ENCODE data around the gene CDK15.

The CDK15 gene

DNA sequence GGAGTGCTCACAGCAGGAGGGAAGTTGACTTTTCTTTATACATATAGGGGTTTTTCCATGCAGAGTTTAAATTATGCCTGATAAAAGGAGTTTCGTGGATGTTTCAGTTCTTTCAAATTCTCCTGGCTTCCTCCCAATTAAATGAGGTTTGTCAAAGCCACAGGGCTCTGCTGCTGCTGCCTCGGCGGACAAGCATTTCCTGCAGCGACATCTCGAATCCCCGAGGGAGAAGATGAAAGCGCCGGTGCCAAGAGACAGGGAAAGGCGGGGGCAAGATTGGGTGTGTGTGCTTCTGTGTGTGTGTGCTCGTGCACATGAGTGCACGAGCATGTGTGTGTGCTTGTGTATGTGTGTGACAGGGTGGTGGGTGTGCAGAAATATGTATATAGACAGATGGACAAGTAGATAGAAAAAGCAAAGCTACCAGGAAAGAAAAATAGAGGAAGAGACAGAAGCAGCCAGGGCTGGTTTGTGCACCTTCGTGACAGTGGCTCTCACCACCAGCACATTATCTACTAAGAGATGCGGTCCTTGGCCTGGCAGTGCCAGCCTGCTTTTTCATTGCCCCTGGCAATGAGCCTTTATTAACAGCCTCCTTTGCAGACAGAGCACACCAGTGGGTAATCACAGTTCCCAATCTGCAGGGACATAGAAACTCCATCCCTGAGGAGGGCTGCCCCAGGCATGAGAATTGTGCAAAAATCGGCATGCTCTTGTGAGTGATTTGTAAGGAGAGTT lies 76.2 kb downstream of the CDK15 start (continued):
- no peak for TF ChIP-seq ZNF280D (tag by site-specific recombination; IDR thresholded peaks at IDR 0.05)
- TF ChIP-seq ELK4 (IDR thresholded peaks at IDR 0.05; ENCODE audit: borderline replicate concordance, low read depth, low read length) = no peak
- TF ChIP-seq OSR2 (tag by site-specific recombination; IDR thresholded peaks at IDR 0.05) = peak; percentile 70
- TF ChIP-seq ZNF121 (tag by site-specific recombination; IDR thresholded peaks at IDR 0.05) = no peak
- TF ChIP-seq ZBTB17 (tag by site-specific recombination; IDR thresholded peaks at IDR 0.05) = peak; percentile 50; the same call in 1 of the 2 replicates
- TF ChIP-seq, protein P1, sequence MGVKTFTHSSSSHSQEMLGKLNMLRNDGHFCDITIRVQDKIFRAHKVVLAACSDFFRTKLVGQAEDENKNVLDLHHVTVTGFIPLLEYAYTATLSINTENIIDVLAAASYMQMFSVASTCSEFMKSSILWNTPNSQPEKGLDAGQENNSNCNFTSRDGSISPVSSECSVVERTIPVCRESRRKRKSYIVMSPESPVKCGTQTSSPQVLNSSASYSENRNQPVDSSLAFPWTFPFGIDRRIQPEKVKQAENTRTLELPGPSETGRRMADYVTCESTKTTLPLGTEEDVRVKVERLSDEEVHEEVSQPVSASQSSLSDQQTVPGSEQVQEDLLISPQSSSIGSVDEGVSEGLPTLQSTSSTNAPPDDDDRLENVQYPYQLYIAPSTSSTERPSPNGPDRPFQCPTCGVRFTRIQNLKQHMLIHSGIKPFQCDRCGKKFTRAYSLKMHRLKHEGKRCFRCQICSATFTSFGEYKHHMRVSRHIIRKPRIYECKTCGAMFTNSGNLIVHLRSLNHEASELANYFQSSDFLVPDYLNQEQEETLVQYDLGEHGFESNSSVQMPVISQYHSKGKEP (tag by site-specific recombination; IDR thresholded peaks at IDR 0.05) = peak; percentile 98

- ChIA-PET CTCF (no interaction called here), POLR2A (interaction anchor here (0.6 kb wide), 1 partner anchor 23 kb away, joined by 3 read pairs; no protein-coding TSS in a partner anchor)
- Histone ChIP-seq H3K4me3 (ENCODE audit: low read depth, low read length) (no peak overlapping the region), H3K36me3 (ENCODE audit: control insufficient read depth in 2 of 2, insufficient read depth in 1 of 2, low read length in 2 of 2) (no peaks in the 10 kb centered on the region), H3K4me1 (ENCODE audit: control insufficient read depth, insufficient read depth, low read length) (peaks cover 33% of the 10 kb centered on the region), H3K9me3 (ENCODE audit: control insufficient read depth, insufficient read depth, low read depth, low read length) (no peaks in the 10 kb centered on the region), H3K27ac (ENCODE audit: extremely low read depth, low read depth, low read length) (no peak overlapping the region; the same call in 1 of the 2 replicates)
- TF ChIP-seq ZNF274 (IDR thresholded peaks at IDR 0.05; ENCODE audit: low read length) = no peak
- no peak for TF ChIP-seq ZNF274 (tag by site-specific recombination; IDR thresholded peaks at IDR 0.05; ENCODE audit: borderline replicate concordance)
- no peak for TF ChIP-seq KLF9 (tag by site-specific recombination; IDR thresholded peaks at IDR 0.05; ENCODE audit: low read depth)
- TF ChIP-seq PRDM2 (tag by site-specific recombination; IDR thresholded peaks at IDR 0.05; ENCODE audit: borderline replicate concordance) = no peak
- no peak for TF ChIP-seq ZNF555 (tag by site-specific recombination; conservative IDR thresholded peaks at IDR 0.05)
- no peak for TF ChIP-seq CTCF (tag by site-specific recombination; IDR thresholded peaks at IDR 0.05)
- TF ChIP-seq ZIC2 (tag by site-specific recombination; IDR thresholded peaks at IDR 0.05) = no peak
- no peak for TF ChIP-seq ZFP69B (tag by site-specific recombination; IDR thresholded peaks at IDR 0.05)
- TF ChIP-seq WT1 (tag by site-specific recombination; IDR thresholded peaks at IDR 0.05) = peak; percentile 63; the same call in 1 of the 2 replicates
- TF ChIP-seq ZNF621 (tag by site-specific recombination; IDR thresholded peaks at IDR 0.05) = no peak
- peak; percentile 63 for TF ChIP-seq TCF7L2 (IDR thresholded peaks at IDR 0.05; ENCODE audit: borderline replicate concordance, low read depth, low read length)
- TF ChIP-seq GLIS1 (tag by site-specific recombination; IDR thresholded peaks at IDR 0.05) = no peak
- TF ChIP-seq ZNF324 (tag by site-specific recombination; IDR thresholded peaks at IDR 0.05) = no peak
- no peak for TF ChIP-seq ZNF366 (tag by site-specific recombination; conservative IDR thresholded peaks at IDR 0.05)
- no peak for TF ChIP-seq ZNF510 (tag by site-specific recombination; IDR thresholded peaks at IDR 0.05; ENCODE audit: insufficient replicate concordance)
Measured at GRCh38 chr2:201883606-201884369, 77.5 kb downstream of the CDK15 start.

Data from HEK293 (cell line).